ENCODE measurements around the gene BANF2.

Gene BANF2

GRCh38 chr20:17676942-17677341, 22.8 kb upstream of the BANF2 start:
- Histone ChIP-seq H3K9ac (ENCODE audit: low read length) (no peak overlapping the region), H3K27ac (ENCODE audit: low read length) (no peak overlapping the region), H3K9me3 (replicated peaks; ENCODE audit: insufficient read depth, low read length) (no peaks in the 10 kb centered on the region), H3K36me3 (replicated peaks; ENCODE audit: insufficient read depth, low read length) (peaks cover 19% of the 10 kb centered on the region), H3K4me1 (ENCODE audit: low read length) (peaks cover 39% of the 10 kb centered on the region), H3K79me2 (ENCODE audit: low read length) (peaks cover 93% of the 10 kb centered on the region), H3K4me3 (ENCODE audit: low read length) (no peak overlapping the region), H3K9me2 (replicated peaks; ENCODE audit: insufficient read depth, low read length) (no peaks in the 10 kb centered on the region), H3K4me2 (ENCODE audit: low read depth, low read length) (no peak overlapping the region), H2AFZ (ENCODE audit: low read length) (no peak overlapping the region), H3K27me3 (replicated peaks; ENCODE audit: insufficient read depth, low read length) (no peaks in the 10 kb centered on the region), H3F3A (ENCODE audit: insufficient read depth, low read length) (peaks cover 14% of the 10 kb centered on the region), H4K20me1 (ENCODE audit: insufficient read depth, low read length) (peaks cover 87% of the 10 kb centered on the region)
- TF ChIP-seq, protein P1, sequence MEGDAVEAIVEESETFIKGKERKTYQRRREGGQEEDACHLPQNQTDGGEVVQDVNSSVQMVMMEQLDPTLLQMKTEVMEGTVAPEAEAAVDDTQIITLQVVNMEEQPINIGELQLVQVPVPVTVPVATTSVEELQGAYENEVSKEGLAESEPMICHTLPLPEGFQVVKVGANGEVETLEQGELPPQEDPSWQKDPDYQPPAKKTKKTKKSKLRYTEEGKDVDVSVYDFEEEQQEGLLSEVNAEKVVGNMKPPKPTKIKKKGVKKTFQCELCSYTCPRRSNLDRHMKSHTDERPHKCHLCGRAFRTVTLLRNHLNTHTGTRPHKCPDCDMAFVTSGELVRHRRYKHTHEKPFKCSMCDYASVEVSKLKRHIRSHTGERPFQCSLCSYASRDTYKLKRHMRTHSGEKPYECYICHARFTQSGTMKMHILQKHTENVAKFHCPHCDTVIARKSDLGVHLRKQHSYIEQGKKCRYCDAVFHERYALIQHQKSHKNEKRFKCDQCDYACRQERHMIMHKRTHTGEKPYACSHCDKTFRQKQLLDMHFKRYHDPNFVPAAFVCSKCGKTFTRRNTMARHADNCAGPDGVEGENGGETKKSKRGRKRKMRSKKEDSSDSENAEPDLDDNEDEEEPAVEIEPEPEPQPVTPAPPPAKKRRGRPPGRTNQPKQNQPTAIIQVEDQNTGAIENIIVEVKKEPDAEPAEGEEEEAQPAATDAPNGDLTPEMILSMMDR (IDR thresholded peaks at IDR 0.05; ENCODE audit: low read length) = no peak
- no peak for TF ChIP-seq EZH2phosphoT487 (IDR thresholded peaks at IDR 0.05; ENCODE audit: low read length)
- TF ChIP-seq EZH2 (optimal IDR thresholded peaks at IDR 0.05; ENCODE audit: low read depth, low read length) = no peak
- no peak for DNase-seq

- no peaks in the 10 kb centered on the region for H3K27me3 ChIP-seq (replicated peaks; ENCODE audit: insufficient read depth, low read length)
- no peak overlapping the region for H3K27ac ChIP-seq (ENCODE audit: low read length)
- peaks cover 34% of the 10 kb centered on the region for H3K4me1 ChIP-seq (ENCODE audit: low read length)
- H3F3A ChIP-seq (ENCODE audit: insufficient read depth, low read length) = peaks cover 5% of the 10 kb centered on the region; the same call in 1 of the 2 replicates
- H3K4me3 ChIP-seq (ENCODE audit: low read length) = no peak overlapping the region
- no peak overlapping the region for H3K4me2 ChIP-seq (ENCODE audit: low read depth, low read length)
- TF ChIP-seq, protein P1 (IDR thresholded peaks at IDR 0.05; ENCODE audit: low read length) = no peak
- no peak for TF ChIP-seq EZH2phosphoT487 (IDR thresholded peaks at IDR 0.05; ENCODE audit: low read length)
- no peak for TF ChIP-seq EZH2 (optimal IDR thresholded peaks at IDR 0.05; ENCODE audit: low read depth, low read length)
- H3K36me3 ChIP-seq (replicated peaks; ENCODE audit: insufficient read depth, low read length) = peaks cover 12% of the 10 kb centered on the region
- H3K79me2 ChIP-seq (ENCODE audit: low read length) = peaks cover 79% of the 10 kb centered on the region
- H3K9ac ChIP-seq (ENCODE audit: low read length) = no peak overlapping the region
- H2AFZ ChIP-seq (ENCODE audit: low read length) = no peak overlapping the region
- H3K9me2 ChIP-seq (replicated peaks; ENCODE audit: insufficient read depth, low read length) = no peaks in the 10 kb centered on the region
- no peak for DNase-seq
- peaks cover 74% of the 10 kb centered on the region for H4K20me1 ChIP-seq (ENCODE audit: insufficient read depth, low read length)
- H3K9me3 ChIP-seq (replicated peaks; ENCODE audit: insufficient read depth, low read length) = no peaks in the 10 kb centered on the region
These were observed 21.5 kb upstream of the BANF2 start for GRCh38 chr20:17678295-17678694.

- H3K4me2 ChIP-seq (ENCODE audit: low read depth, low read length) = peak overlapping the region; percentile 83; the same call in 1 of the 2 replicates
These were observed 20.9 kb upstream of the BANF2 start for GRCh38 chr20:17678886-17679285.

More at GRCh38 chr20:17678886-17679285, 20.9 kb upstream of the BANF2 start:
- TF ChIP-seq, protein P1 (IDR thresholded peaks at IDR 0.05; ENCODE audit: low read length) = no peak
- no peak for TF ChIP-seq EZH2 (optimal IDR thresholded peaks at IDR 0.05; ENCODE audit: low read depth, low read length)
- TF ChIP-seq EZH2phosphoT487 (IDR thresholded peaks at IDR 0.05; ENCODE audit: low read length) = no peak
- H3K9me3 ChIP-seq (replicated peaks; ENCODE audit: insufficient read depth, low read length) = no peaks in the 10 kb centered on the region
- no peak for DNase-seq
- no peak overlapping the region for H3K27ac ChIP-seq (ENCODE audit: low read length)
- peaks cover 69% of the 10 kb centered on the region for H4K20me1 ChIP-seq (ENCODE audit: insufficient read depth, low read length)
- peaks cover 12% of the 10 kb centered on the region for H3K36me3 ChIP-seq (replicated peaks; ENCODE audit: insufficient read depth, low read length)
- H3K4me3 ChIP-seq (ENCODE audit: low read length) = 0 out of 2 replicates have a peak overlapping the region, but pooled peaks have one; percentile 1
- no peaks in the 10 kb centered on the region for H3K9me2 ChIP-seq (replicated peaks; ENCODE audit: insufficient read depth, low read length)
- no peak overlapping the region for H2AFZ ChIP-seq (ENCODE audit: low read length)
- H3K4me1 ChIP-seq (ENCODE audit: low read length) = peaks cover 34% of the 10 kb centered on the region
- no peak overlapping the region for H3K9ac ChIP-seq (ENCODE audit: low read length)
- H3F3A ChIP-seq (ENCODE audit: insufficient read depth, low read length) = peaks cover 5% of the 10 kb centered on the region; the same call in 1 of the 2 replicates
- H3K79me2 ChIP-seq (ENCODE audit: low read length) = peaks cover 73% of the 10 kb centered on the region
- no peaks in the 10 kb centered on the region for H3K27me3 ChIP-seq (replicated peaks; ENCODE audit: insufficient read depth, low read length)
